ENCODE measurements around the gene CELF1. TPM values are rescaled to one million over a fixed set of nuclear protein-coding genes. Genes with fewer than 3 reads are reported as not detected.
"Not testable (repeated sequence)": the region's sequence is repeated elsewhere in the genome, so short reads cannot be mapped to it uniquely, and the experiment has no call there.

CELF1 gene
- total RNA-seq, 1 donor from 2014 or later, result 76.3 TPM

GRCh38 chr11:47553406-47553743 is 443 bp upstream of the CELF1 start:
- H3K27me3 ChIP-seq (ENCODE audit: control insufficient read depth, insufficient read depth, low read length), result no peaks in the 10 kb centered on the region
- peak overlapping the region; percentile 34 for H3K4me3 ChIP-seq (ENCODE audit: low read depth, low read length)
- no peak for DNase-seq (ENCODE audit: low read depth)
- TF ChIP-seq CTCF (IDR thresholded peaks at IDR 0.05; ENCODE audit: insufficient read depth, low read length, poor library complexity, severe bottlenecking), result no peak
- H3K36me3 ChIP-seq (ENCODE audit: control insufficient read depth, insufficient read depth, low read length), result no peaks in the 10 kb centered on the region

GRCh38 chr11:47552056-47552565 is 821 bp downstream of the CELF1 start:
- TF ChIP-seq CTCF (IDR thresholded peaks at IDR 0.05; ENCODE audit: insufficient read depth, low read length, poor library complexity, severe bottlenecking), result no peak
- Histone ChIP-seq H3K27me3 (ENCODE audit: control insufficient read depth, insufficient read depth, low read length) (no peaks in the 10 kb centered on the region), H3K4me3 (ENCODE audit: low read depth, low read length) (peak overlapping the region; percentile 66), H3K36me3 (ENCODE audit: control insufficient read depth, insufficient read depth, low read length) (no peaks in the 10 kb centered on the region)
- no peak for DNase-seq (ENCODE audit: low read depth)

GRCh38 chr11:47551086-47551485 is 1.8 kb downstream of the CELF1 start:
- DNase-seq (ENCODE audit: low read depth), result no peak
- peak; percentile 41 for TF ChIP-seq CTCF (IDR thresholded peaks at IDR 0.05; ENCODE audit: insufficient read depth, low read length, poor library complexity, severe bottlenecking)
- Histone ChIP-seq H3K27me3 (ENCODE audit: control insufficient read depth, insufficient read depth, low read length) (no peaks in the 10 kb centered on the region), H3K4me3 (ENCODE audit: low read depth, low read length) (no peak overlapping the region), H3K36me3 (ENCODE audit: control insufficient read depth, insufficient read depth, low read length) (no peaks in the 10 kb centered on the region)

GRCh38 chr11:47550288-47551047 is 2.5 kb downstream of the CELF1 start:
- Histone ChIP-seq H3K4me3 (ENCODE audit: low read depth, low read length) (no peak overlapping the region), H3K27me3 (ENCODE audit: control insufficient read depth, insufficient read depth, low read length) (no peaks in the 10 kb centered on the region), H3K36me3 (ENCODE audit: control insufficient read depth, insufficient read depth, low read length) (no peaks in the 10 kb centered on the region)
- no peak for DNase-seq (ENCODE audit: low read depth)
- TF ChIP-seq CTCF (IDR thresholded peaks at IDR 0.05; ENCODE audit: insufficient read depth, low read length, poor library complexity, severe bottlenecking), result no peak

GRCh38 chr11:47546274-47546673 is 6.7 kb downstream of the CELF1 start:
- H3K27me3 ChIP-seq (ENCODE audit: control insufficient read depth, insufficient read depth, low read length); H3K36me3 ChIP-seq (ENCODE audit: control insufficient read depth, insufficient read depth, low read length); DNase-seq (ENCODE audit: low read depth); H3K4me3 ChIP-seq (ENCODE audit: low read depth, low read length): not testable (repeated sequence)

GRCh38 chr11:47545298-47545697 is 7.6 kb downstream of the CELF1 start:
- TF ChIP-seq CTCF (IDR thresholded peaks at IDR 0.05; ENCODE audit: insufficient read depth, low read length, poor library complexity, severe bottlenecking), result no peak

More at GRCh38 chr11:47545298-47545697, 7.6 kb downstream of the CELF1 start:
- H3K27me3 ChIP-seq (ENCODE audit: control insufficient read depth, insufficient read depth, low read length), result no peaks in the 10 kb centered on the region
- H3K4me3 ChIP-seq (ENCODE audit: low read depth, low read length), result no peak overlapping the region
- no peak for DNase-seq (ENCODE audit: low read depth)
- no peaks in the 10 kb centered on the region for H3K36me3 ChIP-seq (ENCODE audit: control insufficient read depth, insufficient read depth, low read length)

All from kidney epithelial cell (primary cell).